GM21619 (cell line): ENCODE measurements around the gene ZCCHC10.
"Not testable (repeated sequence)": the region's sequence is repeated elsewhere in the genome, so short reads cannot be mapped to it uniquely, and the experiment has no call there.

ENCODE experiments used
- ATAC-seq: cut with Tn5 transposase; IDR thresholded peaks from one replicate; pipeline ENCODE4 v1.9.1; 2021; ENCODE audit not compliant: unreplicated experiment

ZCCHC10 gene

GRCh38 chr5:133046560-133046959 lies 20.2 kb upstream of the ZCCHC10 start:
- ATAC-seq, result not testable (repeated sequence)

GRCh38 chr5:133041910-133042309 lies 15.6 kb upstream of the ZCCHC10 start:
- ATAC-seq, result no peak

- no peak for ATAC-seq
These were observed 14.9 kb upstream of the ZCCHC10 start for GRCh38 chr5:133041157-133041784.

GRCh38 chr5:133036677-133037076 lies 10.3 kb upstream of the ZCCHC10 start:
- not testable (repeated sequence) for ATAC-seq

- ATAC-seq, result no peak
These were observed 8.9 kb upstream of the ZCCHC10 start for GRCh38 chr5:133035224-133035623.

- ATAC-seq, result no peak
These were observed 7.7 kb upstream of the ZCCHC10 start for GRCh38 chr5:133034064-133034463.

- peak; percentile 77 for ATAC-seq
These were observed 6.7 kb upstream of the ZCCHC10 start for GRCh38 chr5:133032852-133033742.

- no peak for ATAC-seq
These were observed 4.1 kb upstream of the ZCCHC10 start for GRCh38 chr5:133030343-133031005.

GRCh38 chr5:133029416-133029815 lies 3.1 kb upstream of the ZCCHC10 start:
- no peak for ATAC-seq

- ATAC-seq, result peak; percentile 8
These were observed 360 bp upstream of the ZCCHC10 start for GRCh38 chr5:133026664-133027153.

- not testable (repeated sequence) for ATAC-seq
These were observed 6.9 kb downstream of the ZCCHC10 start for GRCh38 chr5:133019471-133019870.

- ATAC-seq, result no peak
These were observed 8.4 kb downstream of the ZCCHC10 start for GRCh38 chr5:133017964-133018363.

- no peak for ATAC-seq
These were observed 10.9 kb downstream of the ZCCHC10 start for GRCh38 chr5:133015466-133015865.

GRCh38 chr5:133008455-133008854 lies 17.9 kb downstream of the ZCCHC10 start:
- not testable (repeated sequence) for ATAC-seq

GRCh38 chr5:133006653-133007052 lies 19.7 kb downstream of the ZCCHC10 start:
- no peak for ATAC-seq

GRCh38 chr5:132999246-132999645 lies 27.1 kb downstream of the ZCCHC10 start:
- ATAC-seq, result no peak

GRCh38 chr5:132998556-132998955 lies 27.8 kb downstream of the ZCCHC10 start:
- ATAC-seq, result no peak

- ATAC-seq, result no peak
These were observed 30.0 kb downstream of the ZCCHC10 start for GRCh38 chr5:132996307-132996706.

- no peak for ATAC-seq
These were observed 38.6 kb downstream of the ZCCHC10 start for GRCh38 chr5:132987531-132988408.

- ATAC-seq, result not testable (repeated sequence)
These were observed 43.4 kb downstream of the ZCCHC10 start for GRCh38 chr5:132982971-132983370.

GRCh38 chr5:132981288-132981687 lies 45.1 kb downstream of the ZCCHC10 start:
- no peak for ATAC-seq
